Endothelial cell of umbilical vein (primary cell): ENCODE data around the gene NOX1. TPM values are rescaled to one million over a fixed set of nuclear protein-coding genes. Genes with fewer than 3 reads are reported as not detected.
"Not testable (repeated sequence)": the region's sequence is repeated elsewhere in the genome, so short reads cannot be mapped to it uniquely, and the experiment has no call there.

Experiments used
- BruUV-seq: library from RNA; stranded (reverse); fragments of 400-500 nt; replicated peaks from 2 replicates; lab custom pipeline; 2021; lab: Mats Ljungman, UMichigan
- CTCF ChIA-PET: fragments of 300-600, 350-600 bp; sonication (Branson Sonifier 250); formaldehyde crosslinking; loops from one replicate; lab custom pipeline; 2021; ENCODE audit warnings: antibody characterized with exemption, inconsistent platforms; lab: Charles Lee
- POLR2A ChIA-PET: fragments of 300-600, 350-600 bp; sonication (Branson Sonifier 250); formaldehyde crosslinking; loops from one replicate; lab custom pipeline; 2021; ENCODE audit warnings: antibody characterized with exemption, inconsistent platforms; lab: Charles Lee
- DNase-seq: peaks from one replicate; pipeline ENCODE4 v3.0.0-alpha.2; 2011; ENCODE audit warnings: low read depth, low spot score
- FAIRE-seq: peaks from 2 replicates; lab custom pipeline; 2011; peaks lifted over from hg19 to GRCh38; lab: Jason Lieb, UNC
- H2AFZ ChIP-seq: 2 replicates; pipeline ENCODE4 v1.6.0; 2012; ENCODE audit warnings: low read depth, low read length, control low read depth, inconsistent platforms
- H3K27ac ChIP-seq: 2 replicates; pipeline ENCODE4 v1.5.1; 2011; ENCODE audit warnings: low read depth, mild to moderate bottlenecking, control low read depth, low read length, moderate library complexity; ENCODE audit not compliant: insufficient read depth
- H3K27me3 ChIP-seq, 2 experiments: 2 replicates each; pipeline versions ENCODE4 v1.6.0 to v1.6.1; 2011; ENCODE audit warnings: low read length in 2 of 2, mixed read lengths in 1 of 2; ENCODE audit not compliant: control insufficient read depth in 2 of 2, insufficient read depth in 2 of 2
- H3K36me3 ChIP-seq, 2 experiments: 2 replicates in 1 of 2; 3 replicates in 1 of 2; pipeline ENCODE4 v1.5.1; 2011; ENCODE audit warnings: low read length in 2 of 2, mild to moderate bottlenecking in 1 of 2, moderate library complexity in 1 of 2; ENCODE audit not compliant: control insufficient read depth in 2 of 2, insufficient read depth in 2 of 2; ENCODE audit errors: extremely low read depth in 1 of 2
- H3K4me1 ChIP-seq: 3 replicates; pipeline ENCODE4 v1.5.1; 2011; ENCODE audit warnings: mild to moderate bottlenecking, low read length; ENCODE audit not compliant: control insufficient read depth, insufficient read depth; ENCODE audit errors: extremely low read depth
- H3K4me2 ChIP-seq: 2 replicates; pipeline ENCODE4 v1.6.1; 2011; ENCODE audit warnings: low read length, control low read depth, mixed read lengths; ENCODE audit not compliant: insufficient read depth
- H3K4me3 ChIP-seq, 3 experiments: fragments of 200-600 bp in 1 of 3; sonication (generic), shearing (Covaris generic) in 1 of 3; replicated peaks in 1 of 3; 2 replicates each; pipeline ENCODE4 v1.5.1; 2011 to 2016; ENCODE audit warnings: control low read depth in 3 of 3, low read length in 3 of 3, mild to moderate bottlenecking in 2 of 3, inconsistent platforms in 1 of 3, low read depth in 1 of 3, moderate library complexity in 1 of 3; ENCODE audit not compliant: insufficient read depth in 1 of 3
- H3K79me2 ChIP-seq: 2 replicates; pipeline ENCODE4 v1.6.0; 2012; ENCODE audit warnings: low read length, inconsistent platforms; ENCODE audit not compliant: control insufficient read depth, insufficient read depth
- H3K9ac ChIP-seq: replicated peaks from 2 replicates; pipeline ENCODE3; 2011; ENCODE audit warnings: low read length, control low read depth; ENCODE audit not compliant: insufficient read depth; ENCODE audit errors: extremely low read depth
- H3K9me1 ChIP-seq: replicated peaks from 3 replicates; pipeline ENCODE4 v1.6.0; 2011; ENCODE audit warnings: mild to moderate bottlenecking, low read length; ENCODE audit not compliant: control insufficient read depth, insufficient read depth; ENCODE audit errors: extremely low read depth
- H3K9me3 ChIP-seq: replicated peaks from 2 replicates; pipeline ENCODE4 v1.5.1; 2012; ENCODE audit warnings: low read length, inconsistent platforms; ENCODE audit not compliant: control insufficient read depth, insufficient read depth
- H4K20me1 ChIP-seq: replicated peaks from 2 replicates; pipeline ENCODE3; 2011; ENCODE audit warnings: mild to moderate bottlenecking, low read length; ENCODE audit not compliant: control insufficient read depth, insufficient read depth; ENCODE audit errors: extremely low read depth
- EZH2 ChIP-seq: IDR thresholded peaks from 2 replicates; pipeline ENCODE4 v1.6.1; 2012; ENCODE audit warnings: borderline replicate concordance, low read depth, mild to moderate bottlenecking, moderate library complexity, low read length, inconsistent platforms; ENCODE audit not compliant: severe bottlenecking
- FOS ChIP-seq: IDR thresholded peaks from 2 replicates; pipeline ENCODE4 v1.6.1; 2011; ENCODE audit warnings: mild to moderate bottlenecking, low read length, moderate library complexity, borderline replicate concordance; ENCODE audit not compliant: insufficient read depth
- MYC ChIP-seq: IDR thresholded peaks from one replicate; pipeline ENCODE4 v1.6.1; 2011; ENCODE audit warnings: mild to moderate bottlenecking, low read depth, low read length
- dilution Hi-C: fragments of 300-500 bp; cut with MboI; formaldehyde crosslinking; loops from one replicate; pipeline ENCODE4 v1.15.0; 2019; ENCODE audit warnings: low sequenced_read_pairs; ENCODE audit not compliant: extremely low pct_ligation_motif_present
- intact Hi-C: fragments of 100-400 bp; cut with micrococcal nuclease; formaldehyde crosslinking; loops from one replicate; pipeline ENCODE4 v1.10.0; 2022
- polyA plus RNA-seq, 4 experiments: library from polyadenylated mRNA; depleted of rRNA in 3 of 4; stranded (reverse) in 3 of 4; unstranded in 1 of 4; fragments of >200 nt; gene quantifications; 2 replicates each; pipeline versions ENCODE4 v1.2.1 to v1.2.3, GENCODE V29; 2011 to 2012; ENCODE audit warnings: missing spikeins in 1 of 4
- total RNA-seq: library from RNA; stranded (reverse); gene quantifications from 2 replicates; pipeline ENCODE4 v1.2.3, GENCODE V29; 2021
- TF ChIP-seq, protein P1 (sequence below): IDR thresholded peaks from 2 replicates; pipeline ENCODE4 v1.6.1; 2011; ENCODE audit not compliant: insufficient read depth, insufficient read length

The NOX1 gene
- total and polyA plus RNA-seq, 2 donors (not counting 3 experiments of a cell fraction or from before 2014, with no cell fraction given): not detected

- peak; percentile 8 for FAIRE-seq
Observed at GRCh38 chrX:100798484-100799214, 75.5 kb downstream of the NOX1 start.

GRCh38 chrX:100797359-100797758 is 76.8 kb downstream of the NOX1 start:
- FAIRE-seq: no peak

More at GRCh38 chrX:100798484-100799214, 75.5 kb downstream of the NOX1 start:
- POLR2A ChIA-PET: no interaction called here
- Histone ChIP-seq H3K9me3 (no peaks in the 10 kb centered on the region), H3K27me3 (no peaks in the 10 kb centered on the region), H3K4me1 (no peaks in the 10 kb centered on the region), H3K9me1 (no peaks in the 10 kb centered on the region), H3K9ac (no peak overlapping the region), H3K79me2 (no peaks in the 10 kb centered on the region), H4K20me1 (no peaks in the 10 kb centered on the region), H3K4me3 (no peak overlapping the region), H3K36me3 (no peaks in the 10 kb centered on the region), H3K27ac (no peak overlapping the region), H3K4me2 (no peak overlapping the region), H2AFZ (no peak overlapping the region)
- DNase-seq: no peak
- intact Hi-C loops: no loop called here
- TF ChIP-seq EZH2 (no peak), MYC (no peak)
- CTCF ChIA-PET: interaction anchor here (0.7 to 1.2 kb wide), 2 partner anchors 30 to 113 kb away, joined by 3 read pairs; no protein-coding TSS in a partner anchor
- BruUV-seq: no TSS peak
- dilution Hi-C loops: no loop called here

DNA sequence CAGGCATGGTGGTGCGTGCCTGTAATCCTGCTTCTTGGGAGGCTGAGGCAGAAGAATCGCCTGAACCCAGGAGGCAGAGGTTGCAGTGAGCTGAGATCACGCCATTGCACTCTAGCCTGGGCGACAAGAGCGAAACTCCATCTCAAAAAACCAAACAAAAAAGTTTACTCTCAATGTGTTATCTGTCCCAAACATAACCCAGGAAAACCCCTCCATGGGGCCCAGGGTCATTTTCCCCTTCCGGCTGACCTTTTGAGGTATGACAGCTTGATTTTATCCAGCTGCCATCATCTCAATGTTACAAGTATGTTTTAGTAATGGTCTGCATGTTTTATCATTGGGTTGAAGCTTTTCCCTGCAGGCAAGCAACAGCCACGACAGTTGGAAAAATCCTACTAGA is 77.8 kb downstream of the NOX1 start:
- POLR2A ChIA-PET, H3K4me3 ChIP-seq, CTCF ChIA-PET, FAIRE-seq, BruUV-seq, H4K20me1 ChIP-seq, H2AFZ ChIP-seq, H3K79me2 ChIP-seq, H3K27me3 ChIP-seq, dilution Hi-C loops, intact Hi-C loops, H3K4me1 ChIP-seq, H3K36me3 ChIP-seq, DNase-seq, H3K9ac ChIP-seq, H3K27ac ChIP-seq, H3K9me1 ChIP-seq, H3K4me2 ChIP-seq, H3K9me3 ChIP-seq: not testable (repeated sequence)

More at GRCh38 chrX:100797359-100797758, 76.8 kb downstream of the NOX1 start:
- H2AFZ ChIP-seq: no peak overlapping the region
- CTCF ChIA-PET: no interaction called here
- intact Hi-C loops: no loop called here
- no TSS peak for BruUV-seq
- no peaks in the 10 kb centered on the region for H3K4me1 ChIP-seq
- H3K27ac ChIP-seq: no peak overlapping the region
- H3K4me2 ChIP-seq: no peak overlapping the region
- H3K27me3 ChIP-seq: no peaks in the 10 kb centered on the region
- POLR2A ChIA-PET: no interaction called here
- H3K9me1 ChIP-seq: no peaks in the 10 kb centered on the region
- no peak overlapping the region for H3K4me3 ChIP-seq
- H3K36me3 ChIP-seq: no peaks in the 10 kb centered on the region
- H3K79me2 ChIP-seq: no peaks in the 10 kb centered on the region
- no peaks in the 10 kb centered on the region for H3K9me3 ChIP-seq
- H3K9ac ChIP-seq: no peak overlapping the region
- dilution Hi-C loops: no loop called here
- no peak for DNase-seq
- no peaks in the 10 kb centered on the region for H4K20me1 ChIP-seq
- TF ChIP-seq, protein P1, sequence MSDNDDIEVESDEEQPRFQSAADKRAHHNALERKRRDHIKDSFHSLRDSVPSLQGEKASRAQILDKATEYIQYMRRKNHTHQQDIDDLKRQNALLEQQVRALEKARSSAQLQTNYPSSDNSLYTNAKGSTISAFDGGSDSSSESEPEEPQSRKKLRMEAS: no peak
- TF ChIP-seq MYC (no peak), FOS (no peak)
